ENCODE data around the gene USP49. TPM values are rescaled to one million over a fixed set of nuclear protein-coding genes. Genes with fewer than 3 reads are reported as not detected.

USP49 gene
- total RNA-seq, 6 experiments from 2014 or later, result 1.7 to 2.3 (median 2.0) TPM

DNA sequence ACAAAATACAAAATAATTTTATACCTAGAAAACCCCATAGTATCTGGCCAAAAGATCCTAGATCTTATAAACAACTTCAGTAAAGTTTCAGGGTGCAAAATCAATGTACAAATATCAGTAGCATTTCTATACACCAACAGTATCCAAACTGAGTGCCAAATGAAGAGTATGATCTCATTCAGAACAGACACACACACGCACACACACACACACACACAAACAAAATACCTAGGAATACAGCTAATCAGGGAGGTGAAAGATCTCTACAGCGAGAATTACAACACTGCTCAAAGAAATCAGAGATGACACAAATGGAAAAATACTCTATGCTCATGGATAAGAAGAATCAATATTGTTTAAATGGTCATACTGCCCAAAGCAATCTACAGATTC is 58.5 kb downstream of the USP49 start:
- TF ChIP-seq, protein P1, sequence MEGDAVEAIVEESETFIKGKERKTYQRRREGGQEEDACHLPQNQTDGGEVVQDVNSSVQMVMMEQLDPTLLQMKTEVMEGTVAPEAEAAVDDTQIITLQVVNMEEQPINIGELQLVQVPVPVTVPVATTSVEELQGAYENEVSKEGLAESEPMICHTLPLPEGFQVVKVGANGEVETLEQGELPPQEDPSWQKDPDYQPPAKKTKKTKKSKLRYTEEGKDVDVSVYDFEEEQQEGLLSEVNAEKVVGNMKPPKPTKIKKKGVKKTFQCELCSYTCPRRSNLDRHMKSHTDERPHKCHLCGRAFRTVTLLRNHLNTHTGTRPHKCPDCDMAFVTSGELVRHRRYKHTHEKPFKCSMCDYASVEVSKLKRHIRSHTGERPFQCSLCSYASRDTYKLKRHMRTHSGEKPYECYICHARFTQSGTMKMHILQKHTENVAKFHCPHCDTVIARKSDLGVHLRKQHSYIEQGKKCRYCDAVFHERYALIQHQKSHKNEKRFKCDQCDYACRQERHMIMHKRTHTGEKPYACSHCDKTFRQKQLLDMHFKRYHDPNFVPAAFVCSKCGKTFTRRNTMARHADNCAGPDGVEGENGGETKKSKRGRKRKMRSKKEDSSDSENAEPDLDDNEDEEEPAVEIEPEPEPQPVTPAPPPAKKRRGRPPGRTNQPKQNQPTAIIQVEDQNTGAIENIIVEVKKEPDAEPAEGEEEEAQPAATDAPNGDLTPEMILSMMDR (IDR thresholded peaks at IDR 0.05), result no peak
- peak; percentile 4 for DNase-seq
- Mint-ChIP-seq H3K36me3 (ENCODE audit: low read depth) (peaks cover 4% of the 10 kb centered on the region; the same call in 1 of the 2 replicates), H3K9me3 (no peaks in the 10 kb centered on the region), H3K27ac (no peak overlapping the region), H3K27me3 (ENCODE audit: insufficient read depth) (no peaks in the 10 kb centered on the region; the same call in 1 of the 2 replicates), H3K4me1 (ENCODE audit: low read depth) (peaks cover 8% of the 10 kb centered on the region), H3K4me3 (no peak overlapping the region)

DNA sequence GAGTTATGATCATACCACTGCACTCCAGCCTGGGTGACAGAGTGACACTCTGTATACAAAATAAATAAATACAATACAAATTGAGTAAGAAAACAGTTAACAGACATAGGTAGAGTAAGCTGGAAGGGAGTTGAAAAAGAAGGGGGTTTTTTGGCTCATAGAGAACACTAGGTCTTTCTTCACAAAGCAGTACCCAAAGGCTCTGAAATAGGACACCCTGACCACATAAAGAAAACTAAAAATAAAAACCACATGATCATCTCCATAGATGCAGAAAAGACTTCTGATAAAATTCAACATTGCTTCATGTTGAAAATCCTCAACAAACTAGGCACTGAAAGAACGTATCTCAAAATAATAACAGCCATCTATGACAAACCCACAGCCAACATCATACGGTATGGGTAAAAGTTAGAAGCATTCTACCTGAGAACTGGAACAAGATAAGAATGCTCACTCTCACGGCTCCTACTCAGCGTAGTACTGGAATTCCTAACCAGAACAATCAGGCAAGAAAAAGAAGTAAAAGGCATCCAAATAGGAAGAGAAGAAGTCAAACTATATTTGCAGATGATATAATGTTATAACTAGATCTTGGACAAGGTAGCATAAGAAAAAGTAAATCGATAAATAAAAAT is 59.0 kb downstream of the USP49 start:
- peaks cover 1% of the 10 kb centered on the region; the same call in 1 of the 2 replicates for H3K36me3 Mint-ChIP-seq (ENCODE audit: low read depth)
- TF ChIP-seq, protein P1 (IDR thresholded peaks at IDR 0.05), result no peak
- H3K9me3 Mint-ChIP-seq, result no peaks in the 10 kb centered on the region
- no peak for DNase-seq
- H3K4me1 Mint-ChIP-seq (ENCODE audit: low read depth), result peaks cover 8% of the 10 kb centered on the region
- no peak overlapping the region for H3K27ac Mint-ChIP-seq
- H3K27me3 Mint-ChIP-seq (ENCODE audit: insufficient read depth), result no peaks in the 10 kb centered on the region; the same call in 1 of the 2 replicates
- H3K4me3 Mint-ChIP-seq, result no peak overlapping the region

DNA sequence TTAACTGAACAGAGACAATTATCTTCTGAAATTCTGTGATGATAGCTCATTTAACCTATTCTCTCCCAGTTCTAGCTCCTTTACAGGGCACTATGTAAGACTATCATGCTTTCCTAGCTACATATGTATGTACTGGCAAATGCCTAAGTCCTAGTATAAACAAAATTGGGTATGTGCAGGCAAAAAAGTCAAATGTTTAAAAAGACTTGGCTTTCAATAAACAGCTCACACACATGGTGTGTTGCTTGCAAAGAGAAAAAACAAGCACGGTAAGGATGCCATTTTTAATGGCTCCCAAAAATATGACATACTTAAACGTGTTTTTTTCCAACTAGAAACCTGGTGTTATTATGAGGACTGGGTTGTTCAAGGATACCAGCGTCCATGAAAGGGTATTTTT is 62.9 kb downstream of the USP49 start:
- no peaks in the 10 kb centered on the region for H3K36me3 Mint-ChIP-seq (ENCODE audit: low read depth)
- TF ChIP-seq, protein P1 (IDR thresholded peaks at IDR 0.05), result no peak
- peaks cover 8% of the 10 kb centered on the region for H3K4me1 Mint-ChIP-seq (ENCODE audit: low read depth)
- no peaks in the 10 kb centered on the region for H3K27me3 Mint-ChIP-seq (ENCODE audit: insufficient read depth)
- H3K9me3 Mint-ChIP-seq, result no peaks in the 10 kb centered on the region
- H3K27ac Mint-ChIP-seq, result no peak overlapping the region
- no peak overlapping the region for H3K4me3 Mint-ChIP-seq
- no peak for DNase-seq

DNA sequence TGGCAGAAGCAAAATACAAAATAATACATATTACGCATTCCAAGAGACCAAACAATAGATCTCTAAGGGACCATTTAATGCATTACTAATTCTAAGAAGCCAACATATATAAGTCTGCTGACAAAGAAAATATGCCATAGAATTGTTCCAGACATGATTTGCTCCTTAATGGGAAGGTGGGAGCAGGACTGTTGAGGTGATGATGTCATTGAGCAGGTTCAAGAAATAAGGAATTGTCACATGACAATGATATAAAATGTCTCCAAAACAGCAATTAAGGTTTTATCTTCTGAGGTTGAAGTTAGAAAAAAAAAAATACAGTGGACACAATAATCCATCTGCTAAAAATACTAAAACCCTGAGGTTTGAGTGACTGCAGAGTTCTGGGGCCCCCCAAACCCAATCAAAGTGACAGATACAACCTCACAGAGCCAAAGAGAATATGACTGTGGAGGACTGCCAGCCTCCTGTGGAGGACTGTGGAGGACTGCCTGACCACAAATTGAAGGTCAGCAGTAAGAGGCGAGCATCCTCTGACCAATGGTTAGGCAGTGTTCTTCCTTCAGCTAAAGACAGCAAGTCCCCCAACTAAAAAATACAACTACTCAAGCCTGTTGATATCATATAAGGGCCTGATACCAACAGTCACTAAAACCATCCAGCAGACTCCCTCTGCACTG is 68.7 kb downstream of the USP49 start:
- Mint-ChIP-seq H3K36me3 (ENCODE audit: low read depth) (no peaks in the 10 kb centered on the region), H3K27ac (no peak overlapping the region), H3K4me1 (ENCODE audit: low read depth) (peaks cover 5% of the 10 kb centered on the region; the same call in 1 of the 2 replicates), H3K27me3 (ENCODE audit: insufficient read depth) (no peaks in the 10 kb centered on the region), H3K9me3 (no peaks in the 10 kb centered on the region), H3K4me3 (no peak overlapping the region)
- TF ChIP-seq, protein P1 (IDR thresholded peaks at IDR 0.05), result no peak
- DNase-seq, result no peak

DNA sequence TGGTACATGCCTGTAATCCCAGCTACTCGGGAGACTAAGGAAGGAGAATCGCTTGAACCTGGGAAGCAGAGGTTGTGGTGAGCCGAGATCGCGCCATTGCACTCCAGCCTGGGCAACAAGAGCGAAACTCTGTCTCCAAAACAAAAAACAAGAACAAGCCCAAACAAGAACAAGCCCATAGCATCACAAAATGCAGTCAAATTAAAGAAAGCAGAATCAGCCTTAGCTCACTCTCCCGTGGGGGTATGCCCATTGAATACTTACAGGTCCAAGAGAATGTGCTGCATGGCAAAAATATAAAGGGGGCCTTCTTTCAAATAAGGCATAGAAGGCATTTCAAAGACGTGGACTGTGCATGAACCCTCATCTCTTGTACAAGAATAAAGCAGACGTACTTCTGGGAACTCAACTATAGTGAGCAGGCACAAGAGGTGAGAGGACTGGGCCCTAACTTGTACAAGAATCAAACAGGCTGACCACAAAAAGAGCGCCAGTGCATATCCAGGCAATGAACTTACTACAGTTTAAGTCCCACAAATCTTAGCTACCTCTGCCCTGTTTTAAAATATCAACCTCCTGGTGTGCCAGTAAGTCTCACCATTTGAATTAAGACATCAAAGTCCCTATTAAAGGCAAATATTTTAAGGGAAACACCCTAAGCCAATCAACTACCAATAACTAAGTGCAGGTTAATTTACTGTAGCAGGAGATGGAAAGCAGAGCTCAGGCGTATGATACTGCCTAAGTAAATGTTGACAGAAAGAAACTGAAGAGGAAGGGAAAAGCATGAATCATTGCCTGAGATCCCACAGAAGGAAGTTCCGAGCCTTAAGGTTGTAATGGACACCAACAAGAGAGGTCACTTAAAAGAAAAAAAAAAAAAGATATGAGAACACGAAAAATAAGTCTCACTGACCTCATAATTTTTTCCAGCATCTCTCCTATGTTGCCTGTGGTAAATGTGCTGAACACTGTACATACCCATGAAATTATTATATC is 70.3 kb downstream of the USP49 start:
- Mint-ChIP-seq H3K27me3 (ENCODE audit: insufficient read depth) (no peaks in the 10 kb centered on the region), H3K27ac (no peak overlapping the region), H3K4me1 (ENCODE audit: low read depth) (peaks cover 5% of the 10 kb centered on the region; the same call in 1 of the 2 replicates), H3K36me3 (ENCODE audit: low read depth) (no peaks in the 10 kb centered on the region), H3K9me3 (no peaks in the 10 kb centered on the region), H3K4me3 (no peak overlapping the region)
- TF ChIP-seq, protein P1 (IDR thresholded peaks at IDR 0.05), result no peak
- DNase-seq, result no peak

Measured in HFFc6 (cell line).